Kidney epithelial cell (primary cell): Measurements from ENCODE around the gene ITPKC. TPM values are rescaled to one million over a fixed set of nuclear protein-coding genes. Genes with fewer than 3 reads are reported as not detected.
"Not testable (repeated sequence)": the region's sequence is repeated elsewhere in the genome, so short reads cannot be mapped to it uniquely, and the experiment has no call there.

Source experiments
- DNase-seq: peaks from one replicate; pipeline ENCODE4 v3.0.0-alpha.2; 2010; ENCODE audit warnings: low read depth
- H3K27me3 ChIP-seq: 2 replicates; pipeline ENCODE4 v1.6.0; 2011; ENCODE audit warnings: low read length; ENCODE audit not compliant: control insufficient read depth, insufficient read depth
- H3K36me3 ChIP-seq: 2 replicates; pipeline ENCODE4 v1.5.1; 2011; ENCODE audit warnings: low read length; ENCODE audit not compliant: control insufficient read depth, insufficient read depth
- H3K4me3 ChIP-seq: 2 replicates; pipeline ENCODE4 v1.5.1; 2011; ENCODE audit warnings: low read depth, mild to moderate bottlenecking, control low read depth, low read length
- total RNA-seq: library from RNA; depleted of rRNA; stranded (reverse); fragments of >200 nt; gene quantifications from 2 replicates; pipeline ENCODE4 v1.2.3, GENCODE V29; 2015
- TF ChIP-seq, protein P1 (sequence below): IDR thresholded peaks from 2 replicates; pipeline ENCODE4 v1.5.1; 2011; ENCODE audit warnings: mild to moderate bottlenecking, moderate library complexity, low read length, control low read depth, inconsistent platforms; ENCODE audit not compliant: insufficient read depth, poor library complexity, severe bottlenecking

ITPKC gene
- total RNA-seq, 1 donor from 2014 or later: 25.8 TPM

- Histone ChIP-seq H3K4me3 (no peak overlapping the region), H3K27me3 (no peaks in the 10 kb centered on the region), H3K36me3 (no peaks in the 10 kb centered on the region)
- TF ChIP-seq, protein P1, sequence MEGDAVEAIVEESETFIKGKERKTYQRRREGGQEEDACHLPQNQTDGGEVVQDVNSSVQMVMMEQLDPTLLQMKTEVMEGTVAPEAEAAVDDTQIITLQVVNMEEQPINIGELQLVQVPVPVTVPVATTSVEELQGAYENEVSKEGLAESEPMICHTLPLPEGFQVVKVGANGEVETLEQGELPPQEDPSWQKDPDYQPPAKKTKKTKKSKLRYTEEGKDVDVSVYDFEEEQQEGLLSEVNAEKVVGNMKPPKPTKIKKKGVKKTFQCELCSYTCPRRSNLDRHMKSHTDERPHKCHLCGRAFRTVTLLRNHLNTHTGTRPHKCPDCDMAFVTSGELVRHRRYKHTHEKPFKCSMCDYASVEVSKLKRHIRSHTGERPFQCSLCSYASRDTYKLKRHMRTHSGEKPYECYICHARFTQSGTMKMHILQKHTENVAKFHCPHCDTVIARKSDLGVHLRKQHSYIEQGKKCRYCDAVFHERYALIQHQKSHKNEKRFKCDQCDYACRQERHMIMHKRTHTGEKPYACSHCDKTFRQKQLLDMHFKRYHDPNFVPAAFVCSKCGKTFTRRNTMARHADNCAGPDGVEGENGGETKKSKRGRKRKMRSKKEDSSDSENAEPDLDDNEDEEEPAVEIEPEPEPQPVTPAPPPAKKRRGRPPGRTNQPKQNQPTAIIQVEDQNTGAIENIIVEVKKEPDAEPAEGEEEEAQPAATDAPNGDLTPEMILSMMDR: no peak
- no peak for DNase-seq
These were observed 7.4 kb downstream of the ITPKC start for GRCh38 chr19:40724315-40724714.

DNA sequence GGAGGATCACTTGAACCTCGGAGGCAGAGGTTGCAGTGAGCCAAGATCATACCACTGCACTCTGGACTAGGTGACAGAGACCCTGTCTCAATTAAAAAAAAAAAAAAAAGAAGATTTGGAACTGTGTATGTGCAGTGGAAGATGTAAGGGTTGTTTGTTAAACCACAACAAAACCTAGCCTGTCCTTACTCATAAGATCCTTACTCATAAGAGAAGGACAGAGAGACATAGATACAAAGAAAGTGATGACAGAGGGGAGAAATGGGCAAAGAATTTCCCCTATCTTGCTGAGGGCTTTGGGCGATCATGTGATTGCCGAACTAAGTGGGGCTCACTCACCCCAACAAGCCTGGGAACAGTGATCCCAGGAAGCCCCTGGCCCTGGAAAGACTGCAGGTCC is 7.9 kb downstream of the ITPKC start:
- no peak for DNase-seq
- no peaks in the 10 kb centered on the region for H3K27me3 ChIP-seq
- H3K4me3 ChIP-seq: no peak overlapping the region
- no peaks in the 10 kb centered on the region for H3K36me3 ChIP-seq
- TF ChIP-seq, protein P1: no peak

- TF ChIP-seq, protein P1: no peak
- Histone ChIP-seq H3K4me3 (no peak overlapping the region), H3K27me3 (no peaks in the 10 kb centered on the region), H3K36me3 (no peaks in the 10 kb centered on the region)
- DNase-seq: no peak
These were observed 9.4 kb downstream of the ITPKC start for GRCh38 chr19:40726279-40726678.

- not testable (repeated sequence) for H3K27me3 ChIP-seq, H3K36me3 ChIP-seq, DNase-seq, H3K4me3 ChIP-seq
These were observed 13.2 kb downstream of the ITPKC start for GRCh38 chr19:40730065-40730464.

- H3K27me3 ChIP-seq, H3K36me3 ChIP-seq, H3K4me3 ChIP-seq, DNase-seq: not testable (repeated sequence)
These were observed 15.4 kb downstream of the ITPKC start for GRCh38 chr19:40732304-40732703.

DNA sequence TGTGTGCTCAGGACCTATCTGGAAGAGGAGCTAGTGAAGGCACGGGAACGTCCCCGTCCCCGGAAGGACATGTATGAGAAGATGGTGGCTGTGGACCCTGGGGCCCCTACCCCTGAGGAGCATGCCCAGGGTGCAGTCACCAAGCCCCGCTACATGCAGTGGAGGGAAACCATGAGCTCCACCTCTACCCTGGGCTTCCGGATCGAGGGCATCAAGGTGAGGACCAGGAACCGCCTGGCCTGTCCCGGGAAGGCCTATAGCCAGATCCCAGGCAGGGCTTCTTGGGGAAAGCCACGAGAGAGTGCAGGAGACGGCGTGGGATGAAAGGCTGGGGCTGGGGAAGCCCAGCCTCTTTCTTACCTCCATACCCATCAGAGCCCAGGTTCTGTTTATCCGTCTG is 16.2 kb downstream of the ITPKC start:
- TF ChIP-seq, protein P1: no peak

GRCh38 chr19:40735013-40735771 is 18.3 kb downstream of the ITPKC start:
- TF ChIP-seq, protein P1: no peak
- Histone ChIP-seq H3K4me3 (no peak overlapping the region), H3K36me3 (peaks cover 3% of the 10 kb centered on the region), H3K27me3 (no peaks in the 10 kb centered on the region)
- DNase-seq: no peak

More for the DNA sequence above, 16.2 kb downstream of the ITPKC start:
- DNase-seq: no peak
- Histone ChIP-seq H3K27me3 (no peaks in the 10 kb centered on the region), H3K4me3 (no peak overlapping the region), H3K36me3 (peaks cover 3% of the 10 kb centered on the region)
